GM21423 (cell line): Measurements from ENCODE around the gene GGN.
"Not testable (repeated sequence)": the region's sequence is repeated elsewhere in the genome, so short reads cannot be mapped to it uniquely, and the experiment has no call there.

Experiments
- ATAC-seq: cut with Tn5 transposase; IDR thresholded peaks from one replicate; pipeline ENCODE4 v1.9.1; 2021; ENCODE audit warnings: mild to moderate bottlenecking, moderate library complexity; ENCODE audit not compliant: unreplicated experiment

GGN gene

DNA sequence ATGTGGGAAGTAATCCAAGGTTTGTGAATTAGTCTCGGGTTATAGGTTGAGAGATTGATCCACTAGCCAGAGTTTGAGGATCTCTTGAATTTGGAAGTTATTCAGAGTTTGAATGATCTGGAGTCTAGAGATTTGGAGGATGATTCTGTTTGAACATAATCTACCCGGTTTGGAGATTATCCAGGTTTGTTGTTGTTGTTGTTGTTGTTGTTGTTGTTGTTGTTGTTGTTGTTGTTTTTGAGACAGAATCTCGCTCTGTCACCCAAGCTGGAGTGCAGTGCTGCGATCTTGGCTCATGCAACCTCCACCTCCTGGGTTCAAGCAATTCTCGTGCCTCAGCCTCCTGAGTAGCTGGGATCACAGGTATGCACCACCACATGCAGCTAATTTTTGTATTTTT lies 24.1 kb upstream of the GGN start:
- not testable (repeated sequence) for ATAC-seq

GRCh38 chr19:38411041-38411712 lies 23.3 kb upstream of the GGN start:
- ATAC-seq, result no peak

- ATAC-seq, result not testable (repeated sequence)
Observed at GRCh38 chr19:38410407-38410806, 22.6 kb upstream of the GGN start.

- no peak for ATAC-seq
Observed at GRCh38 chr19:38409631-38410133, 21.8 kb upstream of the GGN start.

- no peak for ATAC-seq
Observed at GRCh38 chr19:38405276-38405675, 17.4 kb upstream of the GGN start.

DNA sequence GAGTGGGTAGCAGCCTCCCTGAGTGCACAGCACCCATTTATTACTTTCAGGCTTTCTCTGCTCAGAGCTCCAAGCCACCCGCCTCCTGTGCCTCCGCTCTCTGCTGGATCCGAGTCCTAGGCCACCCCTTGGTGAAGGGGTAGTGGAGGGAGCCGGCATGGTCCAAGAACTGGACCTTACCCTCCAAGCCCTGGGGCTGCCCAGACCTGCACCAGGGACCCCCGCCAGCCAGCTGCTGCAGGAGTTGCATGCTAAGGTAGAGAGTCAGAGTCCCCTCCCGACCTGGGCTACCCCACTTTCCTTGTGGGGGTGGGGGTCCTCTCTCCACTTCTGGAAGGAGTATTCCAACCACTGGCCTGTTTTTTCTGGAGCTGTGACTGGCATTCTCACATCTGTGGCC lies 17.0 kb upstream of the GGN start:
- ATAC-seq, result no peak

GRCh38 chr19:38402967-38403674 lies 15.3 kb upstream of the GGN start, which contains the start of gene FAM98C:
Gene FAM98C (plus strand): TSS chr19:38403093. CDS start chr19:38403154, 61 bp downstream.
- ATAC-seq, result peak; percentile 92

GRCh38 chr19:38402623-38402966 lies 14.8 kb upstream of the GGN start:
- ATAC-seq, result no peak

DNA sequence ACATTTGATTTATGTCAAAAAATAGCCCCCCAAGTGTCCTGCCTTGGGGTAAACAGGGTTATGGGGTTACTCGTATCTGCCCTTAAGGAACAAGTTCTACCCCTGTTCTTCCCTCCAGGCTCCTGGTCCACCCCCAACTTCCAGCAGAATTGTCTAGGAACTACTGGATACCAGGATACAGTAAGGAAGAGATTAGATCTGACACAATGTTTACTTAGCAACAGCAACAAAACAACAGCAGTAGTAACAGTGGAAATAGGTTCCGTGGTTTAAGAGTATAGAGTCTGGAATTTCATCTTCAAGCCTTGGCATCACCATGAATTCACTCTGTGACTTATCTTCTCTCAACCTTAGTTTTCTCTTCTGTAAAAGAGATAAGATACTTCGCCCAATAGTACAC lies 13.3 kb upstream of the GGN start:
- ATAC-seq, result no peak

- no peak for ATAC-seq
Observed at GRCh38 chr19:38400361-38400760, 12.5 kb upstream of the GGN start.

- no peak for ATAC-seq
Observed at GRCh38 chr19:38399537-38399936, 11.7 kb upstream of the GGN start.

- no peak for ATAC-seq
Observed at GRCh38 chr19:38399081-38399480, 11.2 kb upstream of the GGN start.

- no peak for ATAC-seq
Observed at GRCh38 chr19:38395381-38396114, 7.7 kb upstream of the GGN start.

DNA sequence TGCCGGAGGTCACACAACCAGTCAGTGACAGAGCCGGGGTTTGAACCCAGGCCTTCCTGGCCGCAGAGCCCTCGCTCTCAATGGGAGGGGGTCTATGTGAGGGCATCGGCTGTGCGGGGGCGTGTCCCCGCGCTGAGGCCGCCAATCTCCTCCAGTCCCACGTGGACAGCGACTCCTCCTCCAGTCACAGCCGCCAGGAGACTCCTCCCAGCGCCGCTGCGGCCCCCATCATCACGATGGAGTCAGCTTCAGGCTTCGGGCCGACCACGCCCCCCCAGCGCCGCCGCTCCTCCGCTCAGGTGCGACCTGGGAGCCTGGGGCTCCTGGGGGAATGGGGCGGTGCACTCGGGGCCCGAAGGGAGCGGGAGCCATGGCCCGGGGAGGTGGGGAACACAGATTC lies 6.7 kb upstream of the GGN start:
- no peak for ATAC-seq

- no peak for ATAC-seq
Observed at GRCh38 chr19:38392707-38393308, 5.0 kb upstream of the GGN start.

DNA sequence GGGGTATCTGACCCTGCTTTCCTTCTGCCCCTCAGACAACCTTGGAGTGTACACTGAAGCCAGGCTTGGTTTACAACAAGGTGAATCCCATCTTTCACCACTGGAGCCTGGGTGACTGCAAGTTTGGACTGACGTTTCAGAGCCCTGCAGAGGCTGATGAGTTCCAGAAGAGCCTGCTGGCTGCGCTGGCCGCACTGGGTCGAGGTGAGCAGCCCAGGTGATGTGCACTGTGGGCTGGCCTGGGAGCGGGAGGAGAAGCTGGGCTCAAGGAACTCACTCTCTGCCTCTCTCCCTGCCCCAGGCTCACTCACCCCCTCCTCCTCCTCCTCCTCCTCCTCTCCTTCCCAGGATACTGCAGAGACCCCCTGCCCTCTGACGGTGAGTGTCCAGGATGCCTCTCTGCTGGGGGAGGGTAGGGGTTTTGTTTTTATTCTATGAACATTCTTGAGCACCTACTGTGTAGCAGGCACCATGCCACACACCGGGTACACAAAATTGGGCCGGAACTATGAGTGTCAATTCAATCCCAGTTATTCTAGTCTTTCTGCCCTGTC lies 4.2 kb upstream of the GGN start:
- ATAC-seq, result no peak

- no peak for ATAC-seq
Observed at GRCh38 chr19:38389957-38390924, 2.4 kb upstream of the GGN start.

GRCh38 chr19:38389101-38389925 lies 1.5 kb upstream of the GGN start:
- ATAC-seq, result no peak
